CD4-positive, alpha-beta T cell treated with Interleukin-4 for 1 hour (primary cell): Measurements from ENCODE around the gene SLC26A6.

Experiments used
- DNase-seq, 2 donors: peaks; one replicate each; pipeline ENCODE4 v3.0.0-alpha.2; 2020 to 2022

The SLC26A6 gene

GRCh38 chr3:48635222-48636021, at the start of gene SLC26A6:
Gene SLC26A6 (minus strand): TSS chr3:48635461. CDS start chr3:48635393, 68 bp downstream.
- peak; percentile 91 to 93 for DNase-seq

DNA sequence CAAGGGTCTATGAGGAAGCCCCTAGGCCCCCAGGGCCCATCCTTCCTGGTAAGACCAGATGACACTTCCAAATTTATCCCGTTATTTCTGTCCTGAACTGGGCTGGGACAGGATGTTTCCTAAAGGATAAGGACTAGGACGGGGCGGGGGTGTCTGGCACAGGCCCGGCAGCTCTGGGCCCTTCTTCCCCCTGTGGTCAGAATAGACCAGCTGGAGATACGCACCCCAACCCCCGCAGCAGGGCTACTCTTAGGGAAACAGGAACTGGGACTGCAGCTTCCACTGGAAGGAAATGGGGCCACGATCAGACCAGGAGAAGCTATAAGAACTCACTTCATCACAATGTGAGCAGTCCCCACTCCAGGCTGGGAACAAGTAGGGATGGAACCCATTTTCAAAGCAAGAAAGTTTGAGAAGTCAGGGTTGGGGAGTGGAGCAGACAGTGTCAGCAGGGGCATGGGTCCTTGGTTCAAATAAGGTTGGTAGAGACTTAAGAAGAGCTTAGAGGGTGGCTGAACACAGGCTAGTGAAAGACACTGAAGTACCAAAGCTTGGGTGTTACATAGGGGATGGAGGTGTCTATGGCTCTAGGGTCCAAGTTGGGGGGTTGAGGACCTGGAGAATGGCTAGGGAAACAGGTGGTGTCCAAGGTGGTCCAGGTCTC, 49.4 kb upstream of the SLC26A6 start:
- DNase-seq = no peak

GRCh38 chr3:48684054-48684349, 48.7 kb upstream of the SLC26A6 start:
- DNase-seq = no peak

- no peak for DNase-seq
These were observed 47.5 kb upstream of the SLC26A6 start for GRCh38 chr3:48682786-48683185.

DNA sequence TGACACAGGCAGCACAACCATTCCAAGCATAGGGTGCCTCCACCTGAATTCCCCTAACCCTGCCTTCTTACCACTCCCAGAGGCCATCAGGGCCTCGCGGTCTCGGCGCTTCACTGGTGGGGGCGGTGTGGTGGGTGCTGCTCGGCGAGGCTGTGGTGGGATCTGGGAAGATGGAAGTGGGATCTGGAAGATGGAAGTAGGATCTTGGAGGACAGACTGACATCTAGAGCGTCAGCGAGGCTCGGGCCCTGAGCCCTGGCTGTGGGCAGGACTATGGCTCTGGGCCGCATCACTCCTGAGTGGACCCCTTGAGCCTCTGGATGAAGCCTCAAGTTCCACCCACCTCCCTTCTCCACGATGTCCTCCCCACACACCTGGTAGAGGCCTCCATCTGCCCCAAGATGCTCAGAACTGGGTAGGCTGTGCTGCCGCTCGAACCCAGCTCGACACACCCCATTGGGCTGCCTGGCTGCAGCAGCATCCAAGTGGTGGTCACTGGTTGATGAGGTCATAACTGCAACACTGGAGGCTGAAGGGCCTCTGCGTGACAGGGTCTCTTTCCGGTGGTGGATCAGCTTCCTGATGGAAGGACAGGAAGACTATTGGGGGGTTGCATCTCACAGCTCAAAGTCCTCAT, 46.8 kb upstream of the SLC26A6 start:
- DNase-seq = no peak

- no peak for DNase-seq
These were observed 46.2 kb upstream of the SLC26A6 start for GRCh38 chr3:48681541-48681880.

GRCh38 chr3:48680811-48681540, 45.7 kb upstream of the SLC26A6 start:
- no peak for DNase-seq

DNA sequence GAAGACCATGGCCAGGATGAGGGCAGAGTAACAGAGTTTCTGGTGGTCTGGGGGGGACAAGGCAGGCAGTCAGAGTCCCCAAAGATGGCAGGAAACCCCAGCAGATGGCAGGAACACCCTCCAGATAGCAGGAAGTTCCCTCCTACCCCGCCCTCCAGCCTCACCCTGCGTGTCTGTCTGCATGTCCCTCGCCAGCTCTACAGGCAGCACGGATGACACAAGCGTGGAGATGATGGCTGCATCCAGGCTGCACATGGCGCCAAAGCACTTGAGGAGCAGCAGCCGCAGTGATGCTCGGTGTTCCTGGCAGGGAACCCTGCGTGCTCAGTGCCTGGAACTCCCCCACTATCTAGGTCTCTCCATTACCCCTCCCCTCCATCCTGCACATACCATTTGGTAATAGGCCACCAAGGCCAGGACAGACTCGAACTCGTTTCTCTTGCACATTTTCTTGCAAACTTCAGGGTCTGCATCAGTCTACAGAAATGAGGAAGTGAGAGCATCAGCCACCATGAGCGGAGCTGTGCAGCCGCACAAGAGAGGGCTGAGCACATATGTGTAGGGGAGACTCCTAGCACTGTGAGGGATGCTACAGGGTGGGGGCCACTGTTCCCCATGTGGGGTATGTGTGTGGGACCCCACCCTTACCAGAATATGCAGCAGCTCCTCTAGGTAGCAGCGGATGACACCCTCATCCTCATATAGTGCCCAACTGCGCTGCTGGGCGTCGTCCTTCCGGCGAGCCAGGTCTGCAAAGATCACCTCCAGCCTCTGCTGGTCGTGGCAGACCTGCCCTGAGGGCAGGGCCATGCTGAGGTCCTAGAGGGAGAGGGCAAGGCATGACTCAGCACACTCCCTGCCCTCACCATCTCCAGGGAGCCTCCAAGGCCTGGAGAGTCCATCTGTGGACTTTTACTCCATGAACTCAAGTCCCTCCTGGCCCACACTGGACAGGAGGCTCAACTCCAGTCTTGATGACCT, 44.4 kb upstream of the SLC26A6 start:
- peak in 1 of 2 donors; percentile 27 for DNase-seq

- DNase-seq = no peak
These were observed 43.5 kb upstream of the SLC26A6 start for GRCh38 chr3:48678566-48679380.

- no peak for DNase-seq
These were observed 42.8 kb upstream of the SLC26A6 start for GRCh38 chr3:48678056-48678455.

DNA sequence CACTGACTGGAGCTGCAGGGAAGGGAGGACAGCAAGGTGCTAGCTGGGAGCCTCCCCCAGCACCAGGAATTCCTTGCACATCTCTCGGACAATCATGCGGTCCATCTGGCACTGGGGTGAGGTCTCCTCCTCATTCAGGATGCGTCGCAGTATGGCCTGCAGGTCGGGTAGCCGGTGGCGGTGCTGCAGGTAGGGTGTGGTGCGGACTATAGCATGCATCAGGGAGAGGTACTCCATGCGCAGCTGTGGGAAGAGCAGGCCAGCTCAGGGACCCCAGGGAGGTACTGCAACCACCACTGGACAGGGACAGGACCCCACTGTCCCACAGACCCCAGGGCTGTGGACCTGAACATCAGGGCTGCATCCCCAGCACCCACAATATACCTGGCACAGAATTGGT, 39.2 kb upstream of the SLC26A6 start:
- DNase-seq = no peak

GRCh38 chr3:48672522-48672921, 37.3 kb upstream of the SLC26A6 start:
- no peak for DNase-seq

- DNase-seq = no peak
These were observed 29.7 kb upstream of the SLC26A6 start for GRCh38 chr3:48664929-48665328.

DNA sequence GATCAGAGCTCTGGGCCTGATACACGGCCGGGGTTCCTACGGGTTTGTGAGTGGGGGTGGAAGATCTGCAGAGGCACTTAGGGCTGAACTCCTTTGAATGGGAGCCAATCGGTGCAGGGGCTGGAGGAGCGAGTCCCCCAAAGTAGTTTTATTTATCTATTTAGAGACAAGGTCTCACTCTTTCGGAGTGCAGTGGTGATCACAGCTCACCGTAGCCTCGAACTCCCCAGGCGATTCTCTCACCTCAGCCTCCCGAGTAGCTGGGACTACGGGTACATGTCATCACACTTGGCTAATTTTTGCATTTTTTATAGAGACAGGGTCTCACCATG, 29.0 kb upstream of the SLC26A6 start:
- no peak for DNase-seq

GRCh38 chr3:48663489-48664312, 28.4 kb upstream of the SLC26A6 start:
- peak; percentile 92 for DNase-seq

- DNase-seq = peak; percentile 66 to 77
These were observed 27.7 kb upstream of the SLC26A6 start, which contains the start of gene CELSR3 for GRCh38 chr3:48662753-48663488. Gene CELSR3 (minus strand): TSS chr3:48662886. CDS start chr3:48662634, 252 bp downstream.

GRCh38 chr3:48662145-48662752, 27.0 kb upstream of the SLC26A6 start:
- DNase-seq = no peak

- peak; percentile 67 to 74 for DNase-seq
These were observed 26.4 kb upstream of the SLC26A6 start for GRCh38 chr3:48661501-48662144.
